Medulla oblongata (tissue), 1 donor: ENCODE measurements around the gene KIF1B.

Source experiments
- DNase-seq: peaks from one replicate; pipeline ENCODE4 v3.0.0-alpha.2; 2015; ENCODE audit errors: extremely low spot score

Gene KIF1B

GRCh38 chr1:10209905-10210810 lies at the start of gene KIF1B:
TSS of gene KIF1B (plus strand) at chr1:10210570. CDS start at chr1:10232329, 21,759 bp downstream.
- peak; percentile 99 for DNase-seq

GRCh38 chr1:10160907-10161490 lies 49.4 kb upstream of the KIF1B start:
- DNase-seq, result peak; percentile 71

- peak; percentile 36 for DNase-seq
These were observed 48.7 kb upstream of the KIF1B start for GRCh38 chr1:10161541-10162290.

- DNase-seq, result no peak
These were observed 41.4 kb upstream of the KIF1B start for GRCh38 chr1:10168912-10169514.

GRCh38 chr1:10170239-10170574 lies 40.2 kb upstream of the KIF1B start:
- DNase-seq, result no peak

- no peak for DNase-seq
These were observed 39.1 kb upstream of the KIF1B start for GRCh38 chr1:10171105-10171767.

- no peak for DNase-seq
These were observed 38.2 kb upstream of the KIF1B start for GRCh38 chr1:10171995-10172669.

GRCh38 chr1:10173582-10173981 lies 36.8 kb upstream of the KIF1B start:
- no peak for DNase-seq

- DNase-seq, result no peak
These were observed 32.5 kb upstream of the KIF1B start for GRCh38 chr1:10177876-10178275.

- DNase-seq, result no peak
These were observed 31.6 kb upstream of the KIF1B start for GRCh38 chr1:10178597-10179405.

- peak; percentile 84 for DNase-seq
These were observed 30.8 kb upstream of the KIF1B start for GRCh38 chr1:10179406-10180091.

- DNase-seq, result no peak
These were observed 29.2 kb upstream of the KIF1B start for GRCh38 chr1:10181154-10181553.

GRCh38 chr1:10185759-10186158 lies 24.6 kb upstream of the KIF1B start:
- no peak for DNase-seq

GRCh38 chr1:10186331-10187025 lies 23.9 kb upstream of the KIF1B start:
- DNase-seq, result no peak

GRCh38 chr1:10187026-10187334 lies 23.4 kb upstream of the KIF1B start:
- no peak for DNase-seq

GRCh38 chr1:10188133-10188650 lies 22.2 kb upstream of the KIF1B start:
- DNase-seq, result no peak

- no peak for DNase-seq
These were observed 20.7 kb upstream of the KIF1B start for GRCh38 chr1:10189659-10190058.

GRCh38 chr1:10192263-10192662 lies 18.1 kb upstream of the KIF1B start:
- DNase-seq, result no peak

- no peak for DNase-seq
These were observed 17.1 kb upstream of the KIF1B start for GRCh38 chr1:10193288-10193687.
